CD14-positive monocyte (primary cell): ENCODE data around the gene SART1. TPM values are rescaled to one million over a fixed set of nuclear protein-coding genes. Genes with fewer than 3 reads are reported as not detected.
A peak's percentile ranks its signal among the peaks of the same experiment; 100 is the strongest.
"Not testable (repeated sequence)": the region's sequence is repeated elsewhere in the genome, so short reads cannot be mapped to it uniquely, and the experiment has no call there.

Experiments used
- DNase-seq, 3 donors: peaks; one replicate each; pipeline ENCODE4 v3.0.0-alpha.2; 2011 to 2022
- H2AFZ ChIP-seq: 2 replicates; pipeline ENCODE4 v1.6.0; 2012; ENCODE audit warnings: mild to moderate bottlenecking, low read depth, low read length, inconsistent platforms; ENCODE audit not compliant: insufficient read depth, poor library complexity, severe bottlenecking
- H3K27ac ChIP-seq, 2 donors: 1 replicate in 1 of 2; 2 replicates in 1 of 2; pipeline ENCODE4 v1.5.1; 2012 to 2013; ENCODE audit warnings: low read length in 2 of 2, control low read depth in 1 of 2, inconsistent platforms in 1 of 2, low read depth in 1 of 2, mild to moderate bottlenecking in 1 of 2
- H3K27me3 ChIP-seq, 2 donors: one replicate each; pipeline versions ENCODE4 v1.6.0 to v1.6.1; 2011 to 2013; ENCODE audit warnings: low read length in 2 of 2; ENCODE audit not compliant: control insufficient read depth in 2 of 2, insufficient read depth in 2 of 2
- H3K36me3 ChIP-seq, 2 donors: replicated peaks in 1 of 2; 1 replicate in 1 of 2; 2 replicates in 1 of 2; pipeline versions ENCODE4 v1.5.1 to v1.6.1; 2012 to 2013; ENCODE audit warnings: low read length in 2 of 2, control low read depth in 1 of 2, inconsistent platforms in 1 of 2, mild to moderate bottlenecking in 1 of 2; ENCODE audit not compliant: insufficient read depth in 2 of 2, control insufficient read depth in 1 of 2
- H3K4me1 ChIP-seq, 2 donors: 1 replicate in 1 of 2; 2 replicates in 1 of 2; pipeline versions ENCODE4 v1.5.1 to v1.6.1; 2012 to 2013; ENCODE audit warnings: low read length in 2 of 2, control low read depth in 1 of 2, inconsistent platforms in 1 of 2, mild to moderate bottlenecking in 1 of 2, moderate library complexity in 1 of 2; ENCODE audit not compliant: insufficient read depth in 2 of 2, control insufficient read depth in 1 of 2
- H3K4me2 ChIP-seq: replicated peaks from 2 replicates; pipeline ENCODE3; 2012; ENCODE audit warnings: low read length, moderate library complexity, mild to moderate bottlenecking; ENCODE audit not compliant: poor library complexity, severe bottlenecking; ENCODE audit errors: extremely low read depth
- H3K4me3 ChIP-seq, 3 experiments: fragments of 200-600 bp in 1 of 3; sonication (generic) in 1 of 3; replicated peaks in 1 of 3; 1 replicate in 2 of 3; 2 replicates in 1 of 3; pipeline ENCODE4 v1.5.1; 2011 to 2013; ENCODE audit warnings: low read length in 3 of 3, mild to moderate bottlenecking in 3 of 3, control low read depth in 2 of 3, low read depth in 2 of 3, inconsistent platforms in 1 of 3, moderate library complexity in 1 of 3
- H3K79me2 ChIP-seq: 2 replicates; pipeline ENCODE4 v1.6.0; 2012; ENCODE audit warnings: mild to moderate bottlenecking, control low read depth, inconsistent platforms, low read length, moderate library complexity; ENCODE audit not compliant: insufficient read depth
- H3K9ac ChIP-seq: 2 replicates; pipeline ENCODE4 v1.6.0; 2017; ENCODE audit warnings: low read length, mild to moderate bottlenecking; ENCODE audit not compliant: insufficient read depth, poor library complexity, severe bottlenecking
- H3K9me3 ChIP-seq, 2 donors: replicated peaks in 1 of 2; 1 replicate in 1 of 2; 2 replicates in 1 of 2; pipeline versions ENCODE4 v1.5.1 to v1.6.1; 2012 to 2013; ENCODE audit warnings: low read length in 2 of 2, control low read depth in 1 of 2; ENCODE audit not compliant: control insufficient read depth in 1 of 2, insufficient read depth in 1 of 2
- H4K20me1 ChIP-seq: 2 replicates; pipeline ENCODE4 v1.6.0; 2012; ENCODE audit warnings: mild to moderate bottlenecking, low read length, control low read depth, moderate library complexity; ENCODE audit not compliant: insufficient read depth
- H3K27ac Mint-ChIP-seq, 7 donors: one replicate each; pipeline ENCODE4 v1.8.0; 2020; ENCODE audit warnings: mild to moderate bottlenecking in 7 of 7, mixed read lengths in 7 of 7, moderate library complexity in 6 of 7, inconsistent platforms in 2 of 7
- H3K27me3 Mint-ChIP-seq, 3 donors: one replicate each; pipeline ENCODE4 v1.8.0; 2021 to 2022; ENCODE audit warnings: low read depth in 3 of 3, mild to moderate bottlenecking in 3 of 3, mixed read lengths in 3 of 3, moderate library complexity in 3 of 3, inconsistent platforms in 1 of 3
- H3K36me3 Mint-ChIP-seq, 2 donors: one replicate each; pipeline ENCODE4 v1.8.0; 2020; ENCODE audit warnings: mixed read lengths in 2 of 2, inconsistent platforms in 1 of 2, mild to moderate bottlenecking in 1 of 2
- H3K4me1 Mint-ChIP-seq: one replicate; pipeline ENCODE4 v1.8.0; 2020; ENCODE audit warnings: mild to moderate bottlenecking, mixed read lengths
- H3K4me3 Mint-ChIP-seq, 2 donors: one replicate each; pipeline ENCODE4 v1.8.0; 2020; ENCODE audit warnings: mild to moderate bottlenecking in 2 of 2, mixed read lengths in 2 of 2, moderate library complexity in 1 of 2
- H3K9me3 Mint-ChIP-seq, 7 donors: one replicate each; pipeline ENCODE4 v1.8.0; 2020 to 2022; ENCODE audit warnings: mixed read lengths in 7 of 7, mild to moderate bottlenecking in 6 of 7, moderate library complexity in 6 of 7, inconsistent platforms in 2 of 7
- CTCF ChIP-seq: fragments of 200-600 bp; IDR thresholded peaks from one replicate; pipeline ENCODE4 v1.8.0; 2022; ENCODE audit warnings: antibody characterized with exemption, mild to moderate bottlenecking
- WGBS: methylation state at CpG from one replicate; pipeline ENCODE4 v1.1.5; 2013; ENCODE audit warnings: missing lambda C conversion rate; ENCODE audit not compliant: insufficient coverage; 5-methylcytosine and 5-hydroxymethylcytosine counted together
- intact Hi-C, 2 donors: fragments of 100-400 bp; cut with micrococcal nuclease; formaldehyde crosslinking; loops; one replicate each; pipeline versions ENCODE4 v1.15.0 to v1.15.1; 2023
- polyA plus RNA-seq, 3 donors: library from polyadenylated mRNA; depleted of rRNA in 1 of 3; unstranded in 2 of 3; stranded (reverse) in 1 of 3; fragments of 300-500 nt in 2 of 3; fragments of >200 nt in 1 of 3; fragmentation: Illumina TruSeq in 2 of 3; gene quantifications; 1 replicate in 2 of 3; 2 replicates in 1 of 3; pipeline ENCODE4 v1.2.3, GENCODE V29; 2012 to 2021

Gene SART1
- polyA plus RNA-seq, 3 donors = 8.9 to 52.8 (median 16.1) TPM

GRCh38 chr11:66008095-66008467 is 46.5 kb downstream of the SART1 start:
- Histone ChIP-seq H3K4me2 (no peak overlapping the region), H3K4me3 (no peak overlapping the region), H3K79me2 (peaks cover 12% of the 10 kb centered on the region), H3K36me3 (peaks cover 10 to 26% of the 10 kb centered on the region in 2 donors), H4K20me1 (peaks cover under 1% of the 10 kb centered on the region), H3K27ac (no peak overlapping the region), H3K27me3 (peaks cover 14 to 23% of the 10 kb centered on the region in 2 donors), H2AFZ (no peak overlapping the region), H3K9ac (no peak overlapping the region), H3K4me1 (peaks cover 20 to 23% of the 10 kb centered on the region in 2 donors), H3K9me3 (no peaks in the 10 kb centered on the region)
- no peak for DNase-seq
- peaks cover 22 to 34% (median 33%) of the 10 kb centered on the region in 3 donors for H3K27me3 Mint-ChIP-seq
- H3K36me3 Mint-ChIP-seq = peaks cover 11 to 30% of the 10 kb centered on the region in 2 donors
- intact Hi-C loops = no loop called here
- peaks cover 22% of the 10 kb centered on the region for H3K4me1 Mint-ChIP-seq
- peaks cover 0 to 5% (median 2%) of the 10 kb centered on the region in 7 donors for H3K9me3 Mint-ChIP-seq
- no peak for TF ChIP-seq CTCF
- H3K4me3 Mint-ChIP-seq = no peak overlapping the region
- H3K27ac Mint-ChIP-seq = no peak overlapping the region
- WGBS = no CpG with 5 or more reads among the region's 2 CpGs

- DNase-seq = no peak
- Histone ChIP-seq H2AFZ (peak overlapping the region; percentile 23), H3K9me3 (no peaks in the 10 kb centered on the region), H3K4me2 (no peak overlapping the region), H3K4me3 (no peak overlapping the region), H3K4me1 (peaks cover 21 to 23% of the 10 kb centered on the region in 2 donors), H3K79me2 (peaks cover 7% of the 10 kb centered on the region), H4K20me1 (no peaks in the 10 kb centered on the region), H3K27me3 (peaks cover 14 to 23% of the 10 kb centered on the region in 2 donors), H3K9ac (no peak overlapping the region), H3K27ac (no peak overlapping the region), H3K36me3 (peaks cover 10 to 26% of the 10 kb centered on the region in 2 donors)
- H3K27me3 Mint-ChIP-seq = peaks cover 22 to 35% (median 34%) of the 10 kb centered on the region in 3 donors
- intact Hi-C loops = no loop called here
- H3K9me3 Mint-ChIP-seq = peaks cover 0 to 5% (median 2%) of the 10 kb centered on the region in 7 donors
- TF ChIP-seq CTCF = no peak
- peaks cover 10 to 28% of the 10 kb centered on the region in 2 donors for H3K36me3 Mint-ChIP-seq
- 54% methylated on average over 7 of the region's 10 CpGs for WGBS
- peaks cover 22% of the 10 kb centered on the region for H3K4me1 Mint-ChIP-seq
- H3K4me3 Mint-ChIP-seq = no peak overlapping the region
- H3K27ac Mint-ChIP-seq = no peak overlapping the region
Measured at GRCh38 chr11:66008468-66009101, 47.1 kb downstream of the SART1 start.

GRCh38 chr11:66010036-66010435 is 48.5 kb downstream of the SART1 start:
- Histone ChIP-seq H3K36me3 (peaks cover 0 to 12% of the 10 kb centered on the region in 2 donors), H3K4me1 (peaks cover 35 to 37% of the 10 kb centered on the region in 2 donors), H3K27me3 (peaks cover 14 to 23% of the 10 kb centered on the region in 2 donors)
- DNase-seq, H3K9ac ChIP-seq, H3K79me2 ChIP-seq, H3K27ac Mint-ChIP-seq, H4K20me1 ChIP-seq, H3K4me3 ChIP-seq, H3K9me3 Mint-ChIP-seq, H3K27ac ChIP-seq, H2AFZ ChIP-seq, H3K9me3 ChIP-seq, intact Hi-C loops, H3K4me2 ChIP-seq: not testable (repeated sequence)
- peaks cover 0 to 13% of the 10 kb centered on the region in 2 donors for H3K36me3 Mint-ChIP-seq
- peaks cover 22 to 35% (median 34%) of the 10 kb centered on the region in 3 donors for H3K27me3 Mint-ChIP-seq
- WGBS = 90% methylated on average over 4 of the region's 4 CpGs
- peak overlapping the region; percentile 39 to 79 for H3K4me3 Mint-ChIP-seq
- peaks cover 35% of the 10 kb centered on the region for H3K4me1 Mint-ChIP-seq
